C4-2B (cell line): ENCODE measurements around the gene MINDY3.

Experiments used
- CTCF ChIP-seq: fragments of 450-650 bp; conservative IDR thresholded peaks from 2 replicates; pipeline ENCODE4 v1.5.1; 2017; ENCODE audit warnings: mild to moderate bottlenecking
- ZFX ChIP-seq: fragments of 450-650 bp; IDR thresholded peaks from 2 replicates; pipeline ENCODE4 v1.6.1; 2017

GRCh38 chr10:15739254-15739970 is 120.9 kb downstream of the MINDY3 start:
- TF ChIP-seq CTCF (no peak), ZFX (no peak)
